GM18520 (cell line): ENCODE results near the gene BCL7B.
A peak's percentile ranks its signal among the peaks of the same experiment; 100 is the strongest.
"Not testable (repeated sequence)": the region's sequence is repeated elsewhere in the genome, so short reads cannot be mapped to it uniquely, and the experiment has no call there.

Experiments
- ATAC-seq: cut with Tn5 transposase; IDR thresholded peaks from one replicate; pipeline ENCODE4 v1.9.1; 2021; ENCODE audit not compliant: unreplicated experiment

BCL7B gene

DNA sequence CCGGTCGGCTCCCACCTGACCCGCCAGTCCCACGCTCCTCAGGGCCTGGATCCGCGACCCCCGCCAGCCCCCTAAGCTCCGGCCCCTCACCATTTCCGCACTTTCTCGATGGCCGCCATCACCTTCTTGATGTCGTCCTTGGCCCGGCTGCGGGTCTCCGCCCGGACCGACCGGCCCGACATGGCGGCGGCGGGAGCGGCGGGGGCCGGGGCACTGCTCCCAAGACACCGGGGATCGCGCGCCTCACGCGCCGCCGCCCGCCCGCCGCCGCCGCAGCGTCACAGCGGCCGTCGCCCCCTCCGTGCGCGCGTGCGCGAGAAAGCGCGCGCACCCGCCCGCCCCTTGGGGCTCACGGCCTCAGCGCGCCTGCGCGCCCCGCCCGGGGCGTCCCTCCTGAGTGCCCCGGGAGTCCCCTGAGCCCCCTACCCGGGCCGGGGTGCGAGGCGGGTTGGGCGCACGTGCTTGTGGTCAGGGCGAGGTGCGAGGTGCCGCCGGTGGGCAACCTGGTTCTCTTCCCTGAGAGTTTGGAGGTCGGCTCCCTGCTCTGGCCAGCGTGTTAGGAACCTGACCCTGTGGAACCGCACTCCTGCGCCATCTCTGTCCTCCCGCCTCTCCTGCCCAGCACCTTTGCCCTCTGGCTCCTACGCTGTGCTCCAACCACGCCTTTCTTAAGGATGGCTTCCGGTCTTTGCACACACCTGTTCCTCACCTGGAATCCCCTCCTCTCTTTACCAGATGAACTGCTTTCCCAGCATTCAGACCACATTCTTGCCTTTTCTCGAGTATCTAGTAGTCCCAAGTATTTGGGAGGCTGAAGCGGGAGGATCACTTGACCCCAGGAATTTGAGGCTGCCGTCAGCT is at the start of gene BCL7B:
Gene BCL7B (minus strand): TSS at position 294 of the 861 bp plus-strand sequence. CDS start 112 bp downstream, at position 182.
- ATAC-seq: peak; percentile 27

DNA sequence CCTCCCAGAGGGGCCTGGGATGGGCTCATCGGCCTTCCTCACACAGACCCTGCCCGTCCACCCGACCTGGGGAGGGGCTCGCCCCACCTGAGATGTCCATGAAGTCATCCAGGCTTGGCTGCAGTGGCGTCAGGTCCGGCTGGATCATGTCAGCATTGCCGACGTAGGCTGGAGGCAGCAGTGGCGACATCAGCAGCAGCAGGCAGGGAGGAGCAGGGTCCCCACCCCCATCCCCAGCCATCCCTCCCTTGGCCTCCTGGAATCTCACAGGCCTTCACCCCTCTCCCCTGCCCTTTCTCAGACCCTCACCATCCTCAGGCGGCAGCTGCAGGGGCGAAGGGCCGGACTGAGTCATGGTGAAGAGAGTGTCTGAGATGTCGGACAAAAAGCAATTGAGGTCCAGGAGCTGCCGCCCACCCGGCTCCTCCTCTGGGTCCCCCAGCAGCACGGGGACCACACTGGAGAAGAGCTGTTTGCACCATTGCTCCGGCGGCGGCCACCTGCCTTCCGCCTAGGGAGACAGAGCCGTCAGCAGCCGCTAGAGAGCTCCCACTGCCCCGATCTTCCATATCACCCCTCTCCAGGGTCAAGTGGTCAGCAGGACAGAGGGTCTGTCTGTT is 48.2 kb upstream of the BCL7B start:
- ATAC-seq: no peak

DNA sequence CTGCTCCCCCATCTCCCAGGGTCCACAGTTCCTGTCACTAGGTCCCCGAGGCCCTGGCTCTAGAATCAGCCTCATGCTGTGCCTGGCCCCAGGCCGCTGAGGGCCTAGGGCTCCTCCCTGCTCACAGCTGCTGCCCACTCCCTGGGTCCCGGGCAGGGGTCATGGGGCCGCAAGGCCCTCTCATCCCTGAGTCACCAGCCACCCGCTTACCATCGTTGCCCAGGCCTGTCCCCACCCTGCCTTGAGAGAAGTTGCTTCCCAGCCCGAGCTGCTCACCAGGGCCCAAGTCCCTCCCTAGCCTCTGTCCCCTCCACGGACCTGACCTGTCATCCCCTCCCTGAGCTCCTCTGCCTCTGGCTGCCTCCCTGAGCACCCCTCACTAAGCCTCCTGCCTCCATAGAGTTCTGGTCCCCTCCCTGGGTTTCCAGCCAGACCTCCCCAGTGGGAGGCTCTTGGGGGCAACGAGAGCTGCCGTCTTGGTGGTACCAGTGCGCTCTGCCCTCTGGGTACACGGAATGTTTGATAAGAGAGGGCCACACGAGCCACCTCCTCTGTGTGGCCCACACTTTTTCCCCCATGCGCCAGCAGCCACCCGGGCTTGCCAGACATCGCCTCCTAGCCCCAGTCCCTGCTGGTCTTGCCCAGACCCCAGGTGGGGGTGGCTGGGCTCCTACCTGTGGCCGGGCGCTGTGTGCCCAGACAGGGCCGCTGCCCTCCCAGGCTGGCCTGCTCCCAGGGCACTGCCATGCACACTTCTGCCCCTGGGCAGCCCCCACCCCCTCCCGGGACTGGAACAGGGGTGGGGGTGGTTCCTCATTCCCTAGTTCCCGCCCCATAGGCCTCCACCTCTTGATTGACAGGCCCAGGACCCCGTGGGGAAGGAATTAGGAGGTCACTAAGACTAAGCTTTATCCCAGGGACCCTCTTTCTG is 45.5 kb upstream of the BCL7B start:
- ATAC-seq: no peak

DNA sequence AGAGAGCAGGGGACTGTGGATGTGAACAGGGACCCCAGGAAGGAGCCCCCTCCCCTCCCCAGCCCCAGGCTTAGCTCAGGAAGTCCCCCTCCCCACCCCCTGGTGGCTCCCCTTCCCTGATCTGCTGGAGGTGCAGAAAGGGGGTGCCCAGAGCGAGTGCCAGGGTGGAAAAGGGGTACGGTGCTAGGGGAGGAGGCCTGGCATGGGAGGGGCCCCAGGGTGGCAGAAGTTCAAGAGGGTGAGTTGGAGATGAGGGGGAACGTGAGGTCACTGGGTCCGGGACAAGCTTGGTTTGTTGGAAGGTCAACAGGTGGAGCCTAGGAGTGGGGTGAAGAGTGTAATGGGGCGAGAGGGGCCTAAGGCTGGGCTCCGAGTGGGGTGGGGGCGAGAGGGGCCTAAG is 42.4 kb upstream of the BCL7B start:
- no peak for ATAC-seq

DNA sequence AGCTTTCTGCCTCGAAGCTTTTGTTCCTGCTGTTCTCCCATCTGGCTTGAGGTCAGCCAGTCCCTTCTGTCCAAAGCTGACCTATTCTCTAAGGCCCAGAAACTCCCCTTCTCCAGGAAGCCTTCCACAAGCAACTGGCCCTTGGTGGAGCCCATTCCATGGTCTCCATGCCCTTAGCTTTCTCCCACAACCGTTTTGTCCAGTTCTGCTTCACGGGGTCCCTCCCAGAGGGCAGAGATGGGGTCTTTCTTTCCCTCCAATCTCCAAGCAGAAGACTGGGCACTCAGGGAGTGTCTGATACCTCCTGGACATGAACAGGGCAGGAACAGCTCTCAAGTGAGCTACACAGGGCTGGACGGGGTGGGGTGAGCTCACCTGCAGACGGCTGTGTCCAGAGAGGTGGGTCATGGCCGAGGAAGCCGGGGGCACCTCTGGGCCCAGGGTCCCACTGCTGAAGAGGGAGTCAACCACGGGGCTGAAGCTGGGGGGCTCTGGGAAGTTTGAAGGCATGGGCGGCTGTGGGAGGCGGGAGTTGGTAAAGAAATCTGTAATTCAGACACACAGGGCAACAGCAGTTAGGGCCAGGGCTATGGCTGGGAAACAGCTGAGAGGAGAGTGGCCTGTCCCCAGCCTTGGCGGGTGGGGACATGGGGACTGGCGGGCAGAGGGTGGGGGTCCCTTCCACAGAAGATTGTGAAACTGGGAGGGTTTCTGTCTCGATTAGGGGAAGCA is 41.8 kb upstream of the BCL7B start:
- no peak for ATAC-seq

DNA sequence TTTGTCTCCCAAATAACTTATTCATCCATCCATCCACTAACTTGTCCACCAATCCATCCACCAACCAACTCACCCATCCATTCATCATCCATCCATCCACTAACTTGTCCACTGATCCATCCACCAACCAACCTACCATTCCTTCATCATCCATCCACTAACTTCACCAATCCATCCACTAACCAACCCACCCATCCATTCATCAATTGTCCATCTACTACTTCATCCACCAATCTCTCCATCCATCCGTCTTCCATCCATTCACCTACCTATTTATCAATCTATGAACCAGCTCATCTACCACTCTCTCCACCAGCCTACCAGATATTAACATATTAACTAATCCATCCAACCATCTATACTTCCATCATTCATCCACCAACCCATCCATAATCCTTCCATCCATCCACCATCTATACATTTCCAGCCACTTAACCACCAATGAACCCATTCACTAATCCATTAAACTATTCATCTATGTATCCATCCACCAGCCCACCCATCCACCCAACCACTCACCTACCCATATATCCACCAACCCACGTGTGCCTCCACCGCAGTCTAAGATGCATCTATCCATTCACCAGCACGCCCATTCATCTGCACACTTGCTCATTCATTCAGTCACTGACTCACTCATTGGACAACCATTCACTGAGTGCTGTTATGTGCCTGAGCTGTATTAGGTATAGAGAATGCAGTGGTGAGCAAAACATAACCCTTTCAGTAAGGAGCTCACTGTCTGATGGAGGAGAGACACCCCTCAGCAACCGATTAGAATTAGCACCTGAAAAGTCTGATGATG is 40.7 kb upstream of the BCL7B start:
- ATAC-seq: no peak

DNA sequence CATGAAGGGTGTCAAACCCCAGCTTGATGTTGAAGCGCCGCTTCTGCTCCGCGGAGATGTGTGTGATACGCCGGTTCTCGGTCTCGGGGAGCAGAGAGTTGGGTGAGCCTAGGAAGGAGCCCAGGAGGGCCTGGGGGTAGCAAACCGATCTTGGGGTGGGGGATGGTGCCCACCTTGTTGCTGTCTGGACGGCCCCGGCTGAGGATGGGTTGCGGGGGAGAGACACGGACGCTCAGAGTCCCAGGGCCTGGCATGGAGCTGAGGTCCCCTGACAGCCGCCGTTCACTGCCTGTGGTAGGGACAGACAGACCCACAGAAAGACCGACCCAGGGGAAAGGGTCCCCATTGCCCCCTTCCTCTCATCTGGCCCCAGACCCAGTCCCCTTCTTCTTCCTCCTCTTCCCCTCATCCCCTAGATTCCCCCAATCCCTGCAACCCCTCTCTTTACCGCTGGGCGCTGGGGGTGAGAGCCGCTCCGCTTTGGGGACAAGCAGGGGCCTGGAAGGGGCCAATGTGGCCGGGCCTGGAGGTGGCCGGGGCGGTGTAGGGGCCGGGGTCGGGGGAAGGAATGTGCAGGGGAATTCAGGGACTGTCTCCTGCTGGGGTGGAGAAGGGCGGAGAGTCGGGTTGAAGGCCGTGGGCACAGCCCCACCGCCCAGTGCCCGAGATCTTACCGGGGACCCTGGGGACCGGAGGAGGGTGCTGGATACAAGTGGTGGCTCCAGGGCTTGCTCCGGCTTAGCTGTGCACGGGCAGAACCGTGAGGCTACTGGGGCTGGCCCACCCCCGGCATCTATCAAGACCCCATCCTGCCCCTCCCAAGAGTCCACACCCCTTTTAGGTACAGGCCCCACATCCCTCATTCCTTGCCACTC is 38.9 kb upstream of the BCL7B start:
- ATAC-seq: no peak

DNA sequence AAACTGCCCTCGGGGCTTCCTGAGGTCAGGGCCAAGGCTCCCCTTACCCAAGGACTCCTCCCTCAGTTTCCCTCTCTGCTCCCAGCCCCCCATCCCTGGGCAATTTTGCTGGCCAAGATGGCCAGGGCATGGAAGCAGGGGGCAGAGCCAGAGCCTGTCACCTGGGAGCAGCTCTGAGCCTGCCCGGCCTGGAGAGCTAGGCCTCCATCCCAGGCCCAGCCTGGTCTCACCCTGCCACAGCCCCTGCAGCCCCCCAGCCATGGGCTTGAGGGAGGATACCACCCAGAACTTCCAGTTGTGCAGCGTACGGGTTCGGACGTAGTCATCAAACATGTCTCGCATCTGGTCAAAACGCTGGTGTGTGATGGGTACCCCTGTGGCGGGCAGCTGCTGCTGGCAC is 37.9 kb upstream of the BCL7B start:
- no peak for ATAC-seq

DNA sequence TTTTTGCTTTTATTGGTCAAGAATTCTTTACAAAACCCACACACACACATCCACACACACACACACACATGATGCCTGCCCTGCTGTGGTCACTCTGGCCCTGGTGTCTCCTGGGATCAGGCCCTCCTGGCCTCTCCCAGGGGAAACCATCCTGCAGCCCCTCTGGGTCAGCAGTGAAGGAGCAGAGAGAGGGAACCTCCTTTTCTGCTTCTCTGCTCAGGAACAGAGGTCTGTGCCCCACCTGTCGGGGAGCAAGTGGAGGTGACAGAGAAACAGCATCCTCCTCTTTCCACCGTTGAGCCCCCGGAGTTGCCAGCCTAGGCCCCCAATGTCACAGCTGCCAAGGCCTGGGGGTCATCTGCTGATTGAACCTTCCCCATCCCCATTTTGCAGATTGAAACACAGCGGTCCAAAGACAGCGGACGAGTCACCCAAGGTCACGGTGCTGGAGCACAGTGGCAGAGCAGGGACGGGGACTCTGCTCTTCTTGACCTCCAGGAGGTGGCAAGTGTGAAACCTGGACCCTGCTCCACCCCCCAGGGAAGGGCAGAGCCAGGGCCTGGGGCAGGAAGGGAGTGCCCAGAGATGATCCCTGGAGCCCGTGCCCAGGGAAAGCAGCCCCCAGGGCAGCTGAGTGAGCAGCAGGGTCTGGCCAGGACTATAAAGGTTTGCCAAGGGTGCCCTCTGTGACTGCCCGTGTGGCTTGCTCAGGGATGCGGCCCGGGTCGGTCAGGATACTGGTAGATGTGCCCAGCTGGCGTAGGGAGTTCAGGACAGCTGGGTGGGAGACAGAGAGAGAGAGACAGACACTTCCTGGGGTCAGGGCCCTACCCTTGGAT is 35.9 kb upstream of the BCL7B start:
- no peak for ATAC-seq

DNA sequence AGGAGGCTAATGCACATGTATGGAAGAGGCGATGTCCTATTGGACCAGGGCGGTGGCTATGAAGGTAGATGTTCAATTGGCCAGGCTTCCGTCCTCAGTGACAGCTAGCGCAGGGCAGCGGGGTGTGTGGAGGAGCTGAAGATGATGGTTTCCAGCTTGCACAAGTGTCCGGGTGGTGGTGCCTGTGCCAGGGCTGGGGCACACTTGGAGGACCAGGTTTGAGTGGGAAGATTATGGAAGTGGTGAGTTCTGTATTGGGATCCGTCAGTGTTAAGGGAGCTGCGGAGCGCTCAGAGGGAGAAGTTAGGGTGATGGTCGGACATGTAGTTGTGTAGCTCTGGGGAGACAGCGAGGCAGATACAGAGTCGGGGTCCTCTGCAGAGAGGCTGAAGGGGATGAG is 29.4 kb upstream of the BCL7B start:
- ATAC-seq: no peak

DNA sequence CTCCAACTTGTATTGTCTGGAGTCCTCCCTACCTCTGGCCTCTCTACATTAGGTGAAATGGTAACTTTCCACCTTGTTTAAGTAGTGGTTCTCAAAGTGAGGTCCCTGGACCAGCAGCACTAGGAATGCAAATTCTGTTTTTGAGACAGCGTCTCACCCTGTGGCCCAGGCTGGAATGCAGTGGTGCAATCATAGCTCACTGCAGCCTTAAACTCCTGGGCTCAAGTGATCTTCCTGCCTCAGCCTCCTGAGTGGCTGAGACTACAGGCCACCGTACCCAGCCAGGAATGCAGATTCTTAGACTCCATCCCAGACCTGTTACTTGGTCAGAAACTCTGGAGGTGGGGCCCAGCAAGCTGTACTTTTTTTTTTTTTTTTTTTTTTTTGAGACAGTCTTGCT is 27.7 kb upstream of the BCL7B start:
- ATAC-seq: no peak

DNA sequence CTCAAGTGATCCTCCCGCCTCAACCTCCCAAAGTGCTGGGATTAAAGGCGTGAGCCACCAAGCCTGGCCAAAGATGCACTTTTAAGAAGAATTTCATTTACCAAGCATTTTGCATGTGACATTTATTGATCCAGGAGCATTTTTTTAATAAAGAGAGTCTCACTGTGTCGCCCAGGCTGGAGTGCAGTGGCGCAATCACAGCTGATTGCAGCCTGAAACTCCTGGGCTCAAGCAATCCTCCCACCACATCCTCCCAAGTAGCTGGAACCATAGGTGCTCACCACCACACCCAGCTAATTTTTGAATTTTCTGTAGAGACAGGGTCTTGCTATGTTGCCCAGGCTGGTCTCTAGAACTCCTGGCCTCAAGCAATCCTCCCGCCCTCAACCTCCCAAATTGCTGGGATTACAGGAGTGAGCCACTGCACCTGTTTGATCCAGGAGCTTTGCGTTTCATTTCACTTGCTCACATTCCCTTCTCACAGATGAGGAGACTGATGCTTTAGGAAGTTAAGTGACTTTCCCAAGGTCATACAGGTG is 25.2 kb upstream of the BCL7B start:
- no peak for ATAC-seq

DNA sequence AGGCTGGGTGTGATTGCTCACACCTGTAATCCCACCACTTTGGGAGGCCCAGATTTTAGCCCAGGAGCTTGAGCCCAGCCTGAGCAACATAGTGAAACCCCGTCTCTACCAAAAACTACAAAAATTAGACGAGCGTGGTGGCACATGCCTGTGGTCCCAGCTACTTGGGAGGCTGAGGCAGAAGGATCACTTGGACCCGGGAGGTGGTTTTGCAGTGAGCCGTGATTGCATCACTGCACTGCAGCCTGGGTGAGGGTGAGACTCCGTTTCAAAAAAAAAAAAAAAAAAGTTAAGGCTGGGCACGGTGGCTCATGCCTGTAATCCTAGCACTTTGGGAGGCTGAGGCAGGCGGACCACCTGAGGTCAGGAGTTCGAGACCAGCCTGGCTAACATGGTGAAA is 23.5 kb upstream of the BCL7B start:
- ATAC-seq: not testable (repeated sequence)

DNA sequence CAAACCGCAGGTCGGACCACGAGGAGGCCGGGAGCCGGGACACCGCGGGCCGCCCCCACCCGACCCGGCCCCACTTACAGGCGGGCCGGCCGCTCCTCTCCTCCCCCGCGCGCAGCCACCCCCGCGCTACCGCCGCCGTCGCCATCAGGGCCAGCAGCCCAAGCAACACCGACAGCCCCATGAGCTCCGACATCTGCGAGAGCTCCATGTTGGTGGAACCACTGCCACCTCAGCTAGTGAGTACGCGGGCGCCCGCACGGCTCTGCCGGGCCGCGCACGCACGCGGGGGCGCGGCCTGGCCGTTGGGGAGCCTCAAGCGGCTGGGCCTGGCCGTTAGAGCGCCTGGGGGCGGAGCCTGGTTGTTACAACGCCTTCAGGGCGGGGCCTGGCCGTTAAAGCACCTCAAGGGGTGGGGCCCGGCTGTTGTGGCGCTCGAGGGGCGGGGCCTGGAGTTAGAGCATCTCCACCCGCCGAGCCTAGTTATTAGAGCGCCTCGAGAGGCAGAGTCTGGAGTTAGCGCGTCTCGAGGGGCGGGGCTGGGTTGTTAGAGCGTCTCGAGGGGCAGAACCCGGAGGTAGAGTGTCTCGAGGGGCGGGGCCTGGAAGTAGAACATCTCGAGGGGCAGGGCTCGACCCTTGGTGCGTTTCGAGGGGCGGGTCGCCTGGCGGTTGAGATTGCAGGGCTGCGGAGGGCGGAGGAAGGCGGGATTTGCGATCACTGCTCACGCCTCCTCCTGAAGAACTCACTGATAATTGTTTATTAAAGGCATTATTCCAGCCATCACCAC is 21.0 kb upstream of the BCL7B start, which contains the start of gene TBL2:
Gene TBL2 (minus strand): TSS at position 238 of the 787 bp plus-strand sequence. CDS start 30 bp downstream, at position 208.
- peak; percentile 83 for ATAC-seq

DNA sequence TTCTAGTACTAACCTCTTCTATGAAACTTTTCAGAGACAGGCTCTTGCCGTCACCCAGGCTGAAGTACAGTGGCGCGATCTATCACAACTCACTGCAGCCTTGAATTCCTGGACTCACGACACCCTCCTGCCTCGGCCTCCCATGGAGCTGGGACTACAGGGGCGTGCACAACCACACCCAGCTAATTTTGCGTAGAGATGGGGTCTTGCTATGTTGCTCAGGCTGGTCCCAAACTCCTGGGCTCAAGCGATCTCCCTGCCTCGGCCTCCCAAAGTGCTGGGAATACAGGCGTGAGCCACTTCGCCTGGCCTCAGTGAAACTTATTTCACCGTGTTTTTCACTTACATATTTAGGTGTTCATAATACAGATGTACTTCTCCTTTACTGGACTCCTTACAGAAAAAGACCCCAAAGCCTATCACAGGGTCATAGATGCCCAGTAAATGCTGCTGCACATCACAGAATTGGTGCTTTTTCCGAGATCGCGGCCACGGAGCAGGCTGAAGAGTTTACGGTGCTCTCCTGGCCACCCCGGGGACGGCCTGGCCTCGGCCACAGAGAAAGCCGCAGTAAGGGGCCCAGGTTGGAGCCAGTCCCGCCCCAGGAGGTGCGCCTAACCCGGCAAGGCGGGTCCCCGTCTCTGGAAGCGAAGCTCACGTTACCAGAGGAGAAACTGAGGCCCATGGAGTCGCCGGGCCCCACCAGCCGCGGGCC is 20.3 kb upstream of the BCL7B start:
- peak; percentile 7 for ATAC-seq

DNA sequence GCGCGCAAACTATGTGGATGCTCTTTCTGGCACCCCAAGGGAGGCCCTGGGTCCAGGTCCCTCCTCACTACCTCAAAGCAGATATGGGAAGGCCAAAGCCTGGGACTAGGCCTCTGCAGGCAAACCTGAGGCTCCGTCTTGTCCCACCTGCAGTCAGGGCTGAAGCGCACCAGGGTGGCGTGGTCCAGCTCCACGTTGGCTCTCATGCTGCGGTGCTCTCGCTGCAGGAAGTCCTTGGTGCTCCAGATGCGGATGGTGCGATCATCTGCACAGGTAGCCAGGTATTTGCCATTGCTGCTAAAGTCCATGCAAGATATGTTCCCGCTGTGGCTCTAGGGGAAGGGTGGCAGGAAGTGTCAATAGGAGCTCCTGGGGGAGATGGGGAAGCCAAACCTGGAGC is 16.3 kb upstream of the BCL7B start:
- no peak for ATAC-seq
